ENCODE measurements around the gene CHD5.
"Not testable (repeated sequence)": the region's sequence is repeated elsewhere in the genome, so short reads cannot be mapped to it uniquely, and the experiment has no call there.

CHD5 gene

GRCh38 chr1:6080469-6080868 lies 99.7 kb downstream of the CHD5 start:
- DNase-seq, result no peak

GRCh38 chr1:6077919-6078318 lies 102.2 kb downstream of the CHD5 start:
- DNase-seq, result no peak

GRCh38 chr1:6077506-6077905 lies 102.6 kb downstream of the CHD5 start:
- DNase-seq, result no peak

GRCh38 chr1:6077061-6077460 lies 103.1 kb downstream of the CHD5 start:
- DNase-seq, result not testable (repeated sequence)

- DNase-seq, result no peak
These were observed 104.4 kb downstream of the CHD5 start for GRCh38 chr1:6075748-6076147.

GRCh38 chr1:6074192-6074901 lies 105.8 kb downstream of the CHD5 start:
- no peak for DNase-seq

- no peak for DNase-seq
These were observed 106.6 kb downstream of the CHD5 start for GRCh38 chr1:6073480-6074053.

GRCh38 chr1:6072774-6073479 lies 107.2 kb downstream of the CHD5 start:
- no peak for DNase-seq

GRCh38 chr1:6071219-6071618 lies 108.9 kb downstream of the CHD5 start:
- DNase-seq, result no peak

GRCh38 chr1:6070450-6070974 lies 109.6 kb downstream of the CHD5 start:
- DNase-seq, result no peak

GRCh38 chr1:6069573-6069972 lies 110.5 kb downstream of the CHD5 start:
- no peak for DNase-seq

- DNase-seq, result no peak
These were observed 111.2 kb downstream of the CHD5 start for GRCh38 chr1:6068932-6069331.

GRCh38 chr1:6068073-6068472 lies 112.0 kb downstream of the CHD5 start:
- DNase-seq, result no peak

GRCh38 chr1:6066680-6067079 lies 113.4 kb downstream of the CHD5 start:
- DNase-seq, result no peak

- no peak for DNase-seq
These were observed 114.8 kb downstream of the CHD5 start for GRCh38 chr1:6065093-6065858.

- not testable (repeated sequence) for DNase-seq
These were observed 116.5 kb downstream of the CHD5 start for GRCh38 chr1:6063532-6064053.

GRCh38 chr1:6062670-6063069 lies 117.5 kb downstream of the CHD5 start:
- DNase-seq, result no peak

GRCh38 chr1:6059866-6060265 lies 120.3 kb downstream of the CHD5 start:
- no peak for DNase-seq

- no peak for DNase-seq
These were observed 122.8 kb downstream of the CHD5 start for GRCh38 chr1:6057170-6057845.

GRCh38 chr1:6056572-6056948 lies 123.6 kb downstream of the CHD5 start:
- no peak for DNase-seq

- no peak for DNase-seq
These were observed 125.5 kb downstream of the CHD5 start for GRCh38 chr1:6054596-6054995.

GRCh38 chr1:6053206-6053546 lies 126.9 kb downstream of the CHD5 start:
- no peak for DNase-seq
